H9 (cell line): ENCODE data around the gene SLC9A2. TPM values are rescaled to one million over a fixed set of nuclear protein-coding genes. Genes with fewer than 3 reads are reported as not detected.

Source experiments
- DNase-seq: peaks from one replicate; pipeline ENCODE4 v3.0.0-alpha.2; 2017
- H2AFZ ChIP-seq: one replicate; pipeline ENCODE4 v1.6.1; 2013; ENCODE audit warnings: mild to moderate bottlenecking, low read length, control low read depth, moderate library complexity
- H2AK5ac ChIP-seq: 2 replicates; pipeline ENCODE4 v1.6.1; 2013; ENCODE audit warnings: low read length, control low read depth, mixed read lengths; ENCODE audit not compliant: insufficient read length
- H2BK120ac ChIP-seq: one replicate; pipeline ENCODE4 v1.6.1; 2013; ENCODE audit warnings: low read depth, mild to moderate bottlenecking, low read length, control low read depth, inconsistent platforms; ENCODE audit not compliant: poor library complexity, severe bottlenecking
- H2BK12ac ChIP-seq: 2 replicates; pipeline ENCODE4 v1.6.1; 2013; ENCODE audit warnings: low read length, control low read depth, mixed read lengths, low read depth; ENCODE audit not compliant: insufficient read length
- H2BK15ac ChIP-seq: 2 replicates; pipeline ENCODE4 v1.6.1; 2013; ENCODE audit warnings: low read depth, low read length, control low read depth
- H2BK20ac ChIP-seq: one replicate; pipeline ENCODE4 v1.6.1; 2013; ENCODE audit warnings: low read depth, mild to moderate bottlenecking, low read length, control low read depth, inconsistent platforms; ENCODE audit not compliant: poor library complexity, severe bottlenecking
- H2BK5ac ChIP-seq: 2 replicates; pipeline ENCODE4 v1.6.1; 2013; ENCODE audit warnings: low read length, control low read depth, mixed read lengths; ENCODE audit not compliant: insufficient read length
- H3K14ac ChIP-seq: 2 replicates; pipeline ENCODE4 v1.6.1; 2013; ENCODE audit warnings: low read length, control low read depth; ENCODE audit not compliant: insufficient read depth
- H3K18ac ChIP-seq: 2 replicates; pipeline ENCODE4 v1.6.1; 2013; ENCODE audit warnings: low read depth, mild to moderate bottlenecking, mixed read lengths, low read length, control low read depth; ENCODE audit not compliant: insufficient read length
- H3K23ac ChIP-seq: 2 replicates; pipeline ENCODE4 v1.6.1; 2013; ENCODE audit warnings: low read length, control low read depth, mixed read lengths, low read depth; ENCODE audit not compliant: insufficient read length
- H3K23me2 ChIP-seq: 2 replicates; pipeline ENCODE4 v1.6.1; 2013; ENCODE audit warnings: low read depth, mild to moderate bottlenecking, mixed read lengths, low read length, control low read depth; ENCODE audit not compliant: insufficient read length, poor library complexity, severe bottlenecking
- H3K27ac ChIP-seq: 2 replicates; pipeline ENCODE4 v1.5.1; 2013; ENCODE audit warnings: low read length, control low read depth, mixed read lengths, low read depth; ENCODE audit not compliant: insufficient read length
- H3K27me3 ChIP-seq: 2 replicates; pipeline ENCODE4 v1.6.1; 2013; ENCODE audit warnings: low read length, control low read depth, inconsistent platforms; ENCODE audit not compliant: insufficient read depth
- H3K4ac ChIP-seq: 2 replicates; pipeline ENCODE4 v1.6.1; 2013; ENCODE audit warnings: low read depth, mild to moderate bottlenecking, control low read depth, inconsistent platforms, low read length, moderate library complexity
- H3K4me1 ChIP-seq: 2 replicates; pipeline ENCODE4 v1.6.1; 2013; ENCODE audit warnings: low read length, control low read depth, inconsistent platforms; ENCODE audit not compliant: insufficient read depth
- H3K4me2 ChIP-seq: 2 replicates; pipeline ENCODE4 v1.6.1; 2013; ENCODE audit warnings: low read length, control low read depth, mixed read lengths; ENCODE audit not compliant: insufficient read length, insufficient read depth
- H3K56ac ChIP-seq: 2 replicates; pipeline ENCODE4 v1.6.1; 2013; ENCODE audit warnings: low read depth, mild to moderate bottlenecking, mixed read lengths, low read length, control low read depth; ENCODE audit not compliant: insufficient read length
- H3K79me1 ChIP-seq: 2 replicates; pipeline ENCODE4 v1.6.1; 2013; ENCODE audit warnings: low read depth, mild to moderate bottlenecking, moderate library complexity, low read length, control low read depth, inconsistent platforms; ENCODE audit not compliant: insufficient read depth, poor library complexity, severe bottlenecking
- H3K79me2 ChIP-seq: 2 replicates; pipeline ENCODE4 v1.6.1; 2013; ENCODE audit warnings: low read length, control low read depth, inconsistent platforms; ENCODE audit not compliant: insufficient read depth
- H3K9ac ChIP-seq: 2 replicates; pipeline ENCODE4 v1.6.1; 2013; ENCODE audit warnings: low read length, control low read depth, mixed read lengths; ENCODE audit not compliant: insufficient read length; ENCODE audit errors: extremely low read depth
- H3K9me3 ChIP-seq: one replicate; pipeline ENCODE4 v1.6.1; 2013; ENCODE audit warnings: low read depth, low read length, inconsistent platforms; ENCODE audit not compliant: control insufficient read depth
- H3T11ph ChIP-seq: one replicate; pipeline ENCODE4 v1.6.1; 2013; ENCODE audit warnings: mild to moderate bottlenecking, low read length, control low read depth, inconsistent platforms
- H4K20me1 ChIP-seq: one replicate; pipeline ENCODE4 v1.6.1; 2013; ENCODE audit not compliant: control insufficient read depth, insufficient read length, insufficient read depth
- H4K5ac ChIP-seq: 2 replicates; pipeline ENCODE4 v1.6.1; 2013; ENCODE audit warnings: low read depth, mild to moderate bottlenecking, mixed read lengths, low read length, control low read depth; ENCODE audit not compliant: insufficient read length
- H4K8ac ChIP-seq: replicated peaks from 2 replicates; pipeline ENCODE4 v1.6.1; 2013; ENCODE audit warnings: low read length, control low read depth, mixed read lengths, low read depth; ENCODE audit not compliant: insufficient read length
- H4K91ac ChIP-seq: 2 replicates; pipeline ENCODE4 v1.6.1; 2013; ENCODE audit warnings: low read depth, mild to moderate bottlenecking, moderate library complexity, mixed read lengths, low read length, control low read depth; ENCODE audit not compliant: insufficient read length
- H3K27ac Mint-ChIP-seq, 3 experiments: 2 replicates in 2 of 3; 3 replicates in 1 of 3; pipeline ENCODE4 v1.8.0; 2020 to 2021; ENCODE audit warnings: mixed read lengths in 3 of 3, mild to moderate bottlenecking in 1 of 3, moderate library complexity in 1 of 3
- H3K27me3 Mint-ChIP-seq: 2 replicates; pipeline ENCODE4 v1.8.0; 2021; ENCODE audit warnings: low read depth, mild to moderate bottlenecking, moderate library complexity, mixed read lengths
- H3K36me3 Mint-ChIP-seq, 3 experiments: 2 replicates in 2 of 3; 3 replicates in 1 of 3; pipeline ENCODE4 v1.8.0; 2020 to 2021; ENCODE audit warnings: low read depth in 3 of 3, mixed read lengths in 3 of 3; ENCODE audit not compliant: insufficient read depth in 1 of 3
- H3K4me1 Mint-ChIP-seq, 2 experiments: 2 replicates each; pipeline ENCODE4 v1.8.0; 2020; ENCODE audit warnings: mixed read lengths in 2 of 2
- H3K4me3 Mint-ChIP-seq, 2 experiments: 2 replicates in 1 of 2; 3 replicates in 1 of 2; pipeline ENCODE4 v1.8.0; 2020 to 2021; ENCODE audit warnings: mild to moderate bottlenecking in 2 of 2, mixed read lengths in 2 of 2, moderate library complexity in 1 of 2
- H3K9me3 Mint-ChIP-seq, 2 experiments: 2 replicates in 1 of 2; 3 replicates in 1 of 2; pipeline ENCODE4 v1.8.0; 2020; ENCODE audit warnings: mild to moderate bottlenecking in 2 of 2, mixed read lengths in 2 of 2, moderate library complexity in 1 of 2
- WGBS: extraction: QIAGEN DNeasy Blood & Tissue Kit; methylation state at CpG from one replicate; pipeline ENCODE4 v1.1.7; 2013; ENCODE audit warnings: missing lambda C conversion rate, low lambda C conversion rate, mixed read lengths; ENCODE audit not compliant: insufficient read length; ENCODE audit errors: extremely low coverage; 5-methylcytosine and 5-hydroxymethylcytosine counted together
- total RNA-seq: library from RNA; stranded (reverse); gene quantifications from 2 replicates; pipeline ENCODE4 v1.2.1, GENCODE V29; 2021
- TF ChIP-seq, protein P1 (sequence below): fragments of 200-600 bp; sonication (generic); conservative IDR thresholded peaks from 3 replicates; pipeline ENCODE4 v1.8.0; 2021; ENCODE audit warnings: antibody characterized with exemption, mild to moderate bottlenecking

The SLC9A2 gene
- total RNA-seq, 1 experiment from 2014 or later = 0.04 TPM

DNA sequence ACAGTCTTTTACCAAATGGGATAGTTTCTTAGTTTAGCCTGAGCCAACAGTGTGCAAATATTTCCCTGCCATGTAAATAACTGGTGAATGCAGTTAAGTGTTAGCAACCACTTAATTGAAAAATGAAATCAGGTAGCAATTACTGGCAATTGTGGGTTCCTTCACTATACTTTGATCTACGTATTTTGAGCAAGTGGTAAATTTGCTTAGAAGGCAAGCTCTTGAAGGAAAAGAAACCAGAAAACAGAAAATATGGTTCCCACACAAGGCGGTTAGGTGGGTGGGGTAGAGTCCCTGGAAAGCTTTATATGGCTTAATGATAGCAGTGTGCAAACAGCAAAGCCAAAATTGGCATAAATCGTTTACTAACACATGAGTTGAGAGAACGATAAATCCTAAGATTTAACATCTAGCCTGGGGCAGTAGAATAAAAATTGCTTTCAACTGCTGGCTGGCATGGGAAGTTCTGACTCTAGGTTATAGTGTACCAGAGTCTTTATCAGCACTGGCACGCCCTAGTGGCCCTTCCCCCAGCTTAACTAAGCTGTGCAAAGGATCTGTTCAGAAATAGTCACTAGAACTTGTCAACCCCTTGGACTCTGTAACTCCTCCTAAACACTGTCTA lies 17.0 kb downstream of the SLC9A2 start:
- peaks cover 2% of the 10 kb centered on the region for H3K27me3 Mint-ChIP-seq
- no peaks in the 10 kb centered on the region for H3K79me2 ChIP-seq
- no peak overlapping the region for H3K56ac ChIP-seq
- H3K14ac ChIP-seq = no peak overlapping the region
- no peak overlapping the region for H3K4me2 ChIP-seq
- no peak overlapping the region for H3K23ac ChIP-seq
- TF ChIP-seq, protein P1, sequence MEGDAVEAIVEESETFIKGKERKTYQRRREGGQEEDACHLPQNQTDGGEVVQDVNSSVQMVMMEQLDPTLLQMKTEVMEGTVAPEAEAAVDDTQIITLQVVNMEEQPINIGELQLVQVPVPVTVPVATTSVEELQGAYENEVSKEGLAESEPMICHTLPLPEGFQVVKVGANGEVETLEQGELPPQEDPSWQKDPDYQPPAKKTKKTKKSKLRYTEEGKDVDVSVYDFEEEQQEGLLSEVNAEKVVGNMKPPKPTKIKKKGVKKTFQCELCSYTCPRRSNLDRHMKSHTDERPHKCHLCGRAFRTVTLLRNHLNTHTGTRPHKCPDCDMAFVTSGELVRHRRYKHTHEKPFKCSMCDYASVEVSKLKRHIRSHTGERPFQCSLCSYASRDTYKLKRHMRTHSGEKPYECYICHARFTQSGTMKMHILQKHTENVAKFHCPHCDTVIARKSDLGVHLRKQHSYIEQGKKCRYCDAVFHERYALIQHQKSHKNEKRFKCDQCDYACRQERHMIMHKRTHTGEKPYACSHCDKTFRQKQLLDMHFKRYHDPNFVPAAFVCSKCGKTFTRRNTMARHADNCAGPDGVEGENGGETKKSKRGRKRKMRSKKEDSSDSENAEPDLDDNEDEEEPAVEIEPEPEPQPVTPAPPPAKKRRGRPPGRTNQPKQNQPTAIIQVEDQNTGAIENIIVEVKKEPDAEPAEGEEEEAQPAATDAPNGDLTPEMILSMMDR = no peak
- no peak overlapping the region for H3K27ac ChIP-seq
- no peak overlapping the region for H2BK20ac ChIP-seq
- H2BK120ac ChIP-seq = no peak overlapping the region
- H4K91ac ChIP-seq = no peak overlapping the region
- H4K20me1 ChIP-seq = no peaks in the 10 kb centered on the region
- no peak overlapping the region for H3T11ph ChIP-seq
- no peak overlapping the region for H2AK5ac ChIP-seq
- H3K79me1 ChIP-seq = no peaks in the 10 kb centered on the region
- H2BK12ac ChIP-seq = no peak overlapping the region
- H3K18ac ChIP-seq = no peak overlapping the region
- H3K27me3 ChIP-seq = no peaks in the 10 kb centered on the region
- no peaks in the 10 kb centered on the region for H3K9me3 ChIP-seq
- no peaks in the 10 kb centered on the region for H3K23me2 ChIP-seq
- H3K4ac ChIP-seq = no peak overlapping the region
- H3K36me3 Mint-ChIP-seq = no peaks in the 10 kb centered on the region
- DNase-seq = no peak
- H3K4me3 Mint-ChIP-seq = no peak overlapping the region
- no peaks in the 10 kb centered on the region for H3K9me3 Mint-ChIP-seq
- H3K9ac ChIP-seq = no peak overlapping the region
- H3K27ac Mint-ChIP-seq = no peak overlapping the region; a peak in 1 of 7 replicates
- no peak overlapping the region for H4K8ac ChIP-seq
- H2BK15ac ChIP-seq = no peak overlapping the region
- H3K4me1 Mint-ChIP-seq = peaks cover 8 to 14% of the 10 kb centered on the region in 2 experiments
- WGBS = no CpG with 5 or more reads among the region's 5 CpGs
- H3K4me1 ChIP-seq = no peaks in the 10 kb centered on the region
- no peak overlapping the region for H2BK5ac ChIP-seq
- H4K5ac ChIP-seq = no peak overlapping the region
- no peak overlapping the region for H2AFZ ChIP-seq
